Lower leg skin (tissue), 3 donors: ENCODE results near the gene MRPS5.

ENCODE experiments used
- CTCF ChIP-seq, 3 donors: fragments of 450-650 bp; IDR thresholded peaks; one replicate each; pipeline ENCODE4 v1.5.1; 2016; ENCODE audit warnings: antibody characterized with exemption in 3 of 3, mild to moderate bottlenecking in 3 of 3, moderate library complexity in 2 of 3
- POLR2A ChIP-seq, 2 donors: fragments of 450-650 bp; IDR thresholded peaks; one replicate each; pipeline ENCODE4 v1.6.1; 2016 to 2017; ENCODE audit warnings: antibody characterized with exemption in 2 of 2, mild to moderate bottlenecking in 1 of 2, moderate library complexity in 1 of 2

DNA sequence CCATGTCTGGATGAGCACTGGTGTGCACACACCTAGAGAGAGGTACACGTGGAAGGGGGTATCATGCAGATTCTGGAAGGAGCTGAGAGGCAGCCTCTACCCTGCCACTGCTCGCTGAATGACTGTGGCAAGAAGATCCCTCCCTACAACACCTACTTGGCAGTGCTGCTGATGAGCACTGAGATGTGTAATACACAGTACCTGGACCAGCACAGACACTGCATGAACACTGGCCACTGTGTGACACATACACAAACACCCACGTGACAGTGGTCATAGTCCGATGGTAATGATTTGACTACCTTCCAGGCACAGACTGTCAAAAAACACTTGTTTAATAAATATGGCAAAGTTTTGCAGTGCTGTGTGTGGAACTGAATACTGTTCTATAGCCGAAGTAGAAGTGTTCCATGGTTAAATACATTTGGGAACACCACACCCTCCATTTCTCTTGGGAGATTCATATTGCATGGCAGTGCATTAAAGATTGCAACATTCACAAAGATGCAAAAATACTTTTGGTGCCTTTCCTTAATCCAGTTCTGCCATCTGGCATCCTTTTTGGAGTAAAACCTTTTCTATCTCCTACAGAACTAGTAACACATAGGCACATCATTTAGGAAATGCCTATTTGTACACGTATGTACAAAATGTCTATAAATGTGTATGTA lies 29.6 kb downstream of the MRPS5 start:
- no peak for TF ChIP-seq CTCF (IDR thresholded peaks at IDR 0.05)
- no peak for TF ChIP-seq POLR2A (IDR thresholded peaks at IDR 0.05)
